Astrocyte (in vitro differentiated cells and primary cell): ENCODE measurements around the gene C2CD4C. TPM values are rescaled to one million over a fixed set of nuclear protein-coding genes. Genes with fewer than 3 reads are reported as not detected.
"Not testable (repeated sequence)": the region's sequence is repeated elsewhere in the genome, so short reads cannot be mapped to it uniquely, and the experiment has no call there.

Experiments
- DNase-seq: peaks from one replicate; pipeline ENCODE4 v3.0.0-alpha.2; 2010; ENCODE audit warnings: low read depth
- FAIRE-seq: peaks from 2 replicates; lab custom pipeline; 2011; peaks lifted over from hg19 to GRCh38; lab: Jason Lieb, UNC
- H2AFZ ChIP-seq: 2 replicates; pipeline ENCODE4 v1.6.0; 2012; ENCODE audit warnings: low read depth, low read length, inconsistent platforms
- H3K27ac ChIP-seq: 2 replicates; pipeline ENCODE4 v1.5.1; 2011; ENCODE audit warnings: low read depth, low read length, inconsistent platforms
- H3K27me3 ChIP-seq: 2 replicates; pipeline ENCODE4 v1.6.0; 2011; ENCODE audit warnings: low read length, inconsistent platforms; ENCODE audit not compliant: insufficient read depth
- H3K36me3 ChIP-seq: 2 replicates; pipeline ENCODE4 v1.5.1; 2011; ENCODE audit warnings: low read length, inconsistent platforms; ENCODE audit not compliant: insufficient read depth
- H3K4me1 ChIP-seq: 2 replicates; pipeline ENCODE4 v1.5.1; 2011; ENCODE audit warnings: low read length, inconsistent platforms; ENCODE audit not compliant: insufficient read depth
- H3K4me2 ChIP-seq: 2 replicates; pipeline ENCODE4 v1.6.0; 2012; ENCODE audit warnings: low read length, inconsistent platforms
- H3K4me3 ChIP-seq: 2 replicates; pipeline ENCODE4 v1.5.1; 2011; ENCODE audit warnings: low read depth, mild to moderate bottlenecking, low read length, inconsistent platforms; ENCODE audit not compliant: insufficient read depth
- H3K79me2 ChIP-seq: 2 replicates; pipeline ENCODE4 v1.6.0; 2012; ENCODE audit warnings: mild to moderate bottlenecking, low read length, inconsistent platforms; ENCODE audit not compliant: insufficient read depth
- H3K9ac ChIP-seq: 2 replicates; pipeline ENCODE4 v1.6.0; 2012; ENCODE audit warnings: mild to moderate bottlenecking, low read length, inconsistent platforms
- H3K9me3 ChIP-seq: 2 replicates; pipeline ENCODE4 v1.5.1; 2012; ENCODE audit warnings: low read depth, mild to moderate bottlenecking, low read length, inconsistent platforms; ENCODE audit not compliant: insufficient read depth
- H4K20me1 ChIP-seq: 2 replicates; pipeline ENCODE4 v1.6.0; 2012; ENCODE audit warnings: low read length, inconsistent platforms; ENCODE audit not compliant: insufficient read depth
- H3K27ac Mint-ChIP-seq: one replicate; pipeline ENCODE4 v1.8.0; 2021; ENCODE audit warnings: mild to moderate bottlenecking, mixed read lengths; ENCODE audit not compliant: unreplicated experiment
- H3K27me3 Mint-ChIP-seq: one replicate; pipeline ENCODE4 v1.8.0; 2021; ENCODE audit warnings: low read depth, mixed read lengths; ENCODE audit not compliant: unreplicated experiment
- H3K36me3 Mint-ChIP-seq: one replicate; pipeline ENCODE4 v1.8.0; 2021; ENCODE audit warnings: low read depth, mixed read lengths; ENCODE audit not compliant: unreplicated experiment
- H3K4me1 Mint-ChIP-seq: one replicate; pipeline ENCODE4 v1.8.0; 2021; ENCODE audit warnings: low read depth, mixed read lengths; ENCODE audit not compliant: unreplicated experiment
- H3K4me3 Mint-ChIP-seq: one replicate; pipeline ENCODE4 v1.8.0; 2021; ENCODE audit warnings: mild to moderate bottlenecking, moderate library complexity, mixed read lengths; ENCODE audit not compliant: unreplicated experiment
- H3K9me3 Mint-ChIP-seq: one replicate; pipeline ENCODE4 v1.8.0; 2021; ENCODE audit warnings: mild to moderate bottlenecking, mixed read lengths; ENCODE audit not compliant: unreplicated experiment
- CTCF ChIP-seq: IDR thresholded peaks from 2 replicates; pipeline ENCODE4 v1.5.1; 2011; ENCODE audit warnings: low read depth, mild to moderate bottlenecking, inconsistent platforms, low read length, moderate library complexity; ENCODE audit not compliant: insufficient read depth
- EZH2 ChIP-seq: IDR thresholded peaks from 2 replicates; pipeline ENCODE4 v1.6.1; 2012; ENCODE audit warnings: mild to moderate bottlenecking, low read length, inconsistent platforms; ENCODE audit not compliant: insufficient read depth
- total RNA-seq: library from RNA; stranded (reverse); gene quantifications from 2 replicates; pipeline ENCODE4 v1.2.1, GENCODE V29; 2021

The C2CD4C gene
- total RNA-seq, 1 donor from 2014 or later: 3.4 TPM

GRCh38 chr19:386189-386588 is 22.8 kb downstream of the C2CD4C start:
- not testable (repeated sequence) for H3K9me3 Mint-ChIP-seq, H2AFZ ChIP-seq, H3K27ac Mint-ChIP-seq, H3K36me3 Mint-ChIP-seq, H3K4me3 Mint-ChIP-seq, FAIRE-seq, H3K4me1 Mint-ChIP-seq, H3K4me3 ChIP-seq, H3K4me2 ChIP-seq, H4K20me1 ChIP-seq, H3K36me3 ChIP-seq, H3K27me3 Mint-ChIP-seq, H3K27ac ChIP-seq, DNase-seq, H3K27me3 ChIP-seq, H3K79me2 ChIP-seq, H3K9ac ChIP-seq, H3K9me3 ChIP-seq, H3K4me1 ChIP-seq

- Mint-ChIP-seq H3K9me3 (no peaks in the 10 kb centered on the region), H3K4me1 (peaks cover 5% of the 10 kb centered on the region), H3K36me3 (peaks cover 3% of the 10 kb centered on the region), H3K4me3 (no peak overlapping the region), H3K27me3 (peaks cover 6% of the 10 kb centered on the region), H3K27ac (no peak overlapping the region)
- Histone ChIP-seq H3K4me1 (peaks cover 4% of the 10 kb centered on the region), H3K27ac (no peak overlapping the region), H3K9ac (no peak overlapping the region), H3K79me2 (no peaks in the 10 kb centered on the region), H2AFZ (no peak overlapping the region), H3K36me3 (no peaks in the 10 kb centered on the region), H3K27me3 (peaks cover 5% of the 10 kb centered on the region), H3K4me2 (no peak overlapping the region), H3K4me3 (no peak overlapping the region), H4K20me1 (no peaks in the 10 kb centered on the region), H3K9me3 (no peaks in the 10 kb centered on the region)
- FAIRE-seq (no peak), DNase-seq (no peak)
- no peak for TF ChIP-seq EZH2
- no peak for TF ChIP-seq CTCF
Measured at GRCh38 chr19:384799-385169, 24.2 kb downstream of the C2CD4C start.

- Histone ChIP-seq H3K36me3 (no peaks in the 10 kb centered on the region), H3K4me1 (peaks cover 4% of the 10 kb centered on the region), H3K4me2 (no peak overlapping the region), H3K27me3 (peaks cover 5% of the 10 kb centered on the region), H3K9me3 (no peaks in the 10 kb centered on the region), H3K79me2 (no peaks in the 10 kb centered on the region), H4K20me1 (no peaks in the 10 kb centered on the region), H3K27ac (no peak overlapping the region), H3K4me3 (no peak overlapping the region), H2AFZ (no peak overlapping the region), H3K9ac (no peak overlapping the region)
- H3K4me1 Mint-ChIP-seq: peaks cover 5% of the 10 kb centered on the region
- TF ChIP-seq EZH2: no peak
- TF ChIP-seq CTCF: peak; percentile 11
- H3K36me3 Mint-ChIP-seq: peaks cover 3% of the 10 kb centered on the region
- peaks cover 2% of the 10 kb centered on the region for H3K9me3 Mint-ChIP-seq
- DNase-seq (no peak), FAIRE-seq (no peak)
- H3K27ac Mint-ChIP-seq: no peak overlapping the region
- H3K4me3 Mint-ChIP-seq: no peak overlapping the region
- peaks cover 7% of the 10 kb centered on the region for H3K27me3 Mint-ChIP-seq
Measured at GRCh38 chr19:383922-384798, 24.8 kb downstream of the C2CD4C start.
